GM12878 (cell line): ENCODE results near the gene CDCA8. TPM values are rescaled to one million over a fixed set of nuclear protein-coding genes. Genes with fewer than 3 reads are reported as not detected.

Experiments used
- ATAC-seq: fragments of 200-7000 bp; cut with Tn5 transposase; 3 replicates; pipeline ENCODE4 v1.9.1; 2020; ENCODE audit warnings: mild to moderate bottlenecking, moderate library complexity
- BruUV-seq: library from RNA; stranded (reverse); fragments of 400-500 nt; replicated peaks from 2 replicates; lab custom pipeline; 2021; lab: Mats Ljungman, UMichigan
- CTCF ChIA-PET: fragments of 300-600 bp; sonication (Branson Sonifier 250); formaldehyde crosslinking; extraction: SDS; loops from one replicate; lab custom pipeline; 2021; ENCODE audit warnings: inconsistent platforms; lab: Yijun Ruan, JAX
- POLR2A ChIA-PET: fragments of 350-600 bp; formaldehyde crosslinking; extraction: SDS; loops from one replicate; lab custom pipeline; 2021; ENCODE audit warnings: inconsistent platforms; lab: Charles Lee
- RAD21 ChIA-PET: fragments of 300-600 bp; sonication (Branson Sonifier 250); formaldehyde crosslinking; loops from one replicate; lab custom pipeline; 2023; ENCODE audit warnings: antibody characterized with exemption; ENCODE audit not compliant: unreplicated experiment; lab: Charles Lee
- SMC1A ChIA-PET: fragments of 300-600 bp; sonication (Branson Sonifier 250); formaldehyde crosslinking; loops from one replicate; lab custom pipeline; 2023; ENCODE audit not compliant: unreplicated experiment, uncharacterized antibody; lab: Charles Lee
- DNase-seq: peaks from one replicate; pipeline ENCODE4 v3.0.0-alpha.2; 2011; ENCODE audit warnings: low read depth, low spot score
- FAIRE-seq: peaks from 3 replicates; lab custom pipeline; 2011; peaks lifted over from hg19 to GRCh38; lab: Jason Lieb, UNC
- H2AFZ ChIP-seq: 2 replicates; pipeline ENCODE4 v1.6.0; 2011; ENCODE audit warnings: low read depth, low read length, control low read depth; ENCODE audit not compliant: control insufficient read depth
- H3K27ac ChIP-seq: 2 replicates; pipeline ENCODE4 v1.5.1; 2011; ENCODE audit warnings: control low read depth; ENCODE audit not compliant: control insufficient read depth, insufficient read depth
- H3K27me3 ChIP-seq, 2 experiments: replicated peaks in 1 of 2; 2 replicates each; pipeline versions ENCODE4 v1.6.0 to v1.6.1; 2011; ENCODE audit warnings: low read length in 1 of 2; ENCODE audit not compliant: control insufficient read depth in 2 of 2, insufficient read depth in 2 of 2
- H3K36me3 ChIP-seq, 2 experiments: 2 replicates each; pipeline ENCODE4 v1.5.1; 2011; ENCODE audit warnings: low read length in 1 of 2; ENCODE audit not compliant: control insufficient read depth in 2 of 2, insufficient read depth in 2 of 2
- H3K4me1 ChIP-seq: 2 replicates; pipeline ENCODE4 v1.6.1; 2011; ENCODE audit warnings: mild to moderate bottlenecking, low read length, moderate library complexity, mixed read lengths; ENCODE audit not compliant: control insufficient read depth, insufficient read depth
- H3K4me2 ChIP-seq: 2 replicates; pipeline ENCODE4 v1.6.0; 2011; ENCODE audit warnings: control low read depth; ENCODE audit not compliant: control insufficient read depth, insufficient read depth
- H3K4me3 ChIP-seq: fragments of 200-600 bp; sonication (generic); 2 replicates; pipeline ENCODE4 v1.5.1; 2016
- H3K79me2 ChIP-seq: 2 replicates; pipeline ENCODE4 v1.6.0; 2011; ENCODE audit warnings: low read length; ENCODE audit not compliant: control insufficient read depth, insufficient read depth
- H3K9ac ChIP-seq: 2 replicates; pipeline ENCODE4 v1.8.0; 2011; ENCODE audit warnings: low read length, control low read depth, mixed read lengths; ENCODE audit not compliant: control insufficient read depth, insufficient read depth
- H3K9me3 ChIP-seq: replicated peaks from 3 replicates; pipeline ENCODE4 v1.5.1; 2011; ENCODE audit warnings: mild to moderate bottlenecking, low read length; ENCODE audit not compliant: control insufficient read depth, insufficient read depth
- H4K20me1 ChIP-seq: 2 replicates; pipeline ENCODE4 v1.6.0; 2011; ENCODE audit not compliant: control insufficient read depth, insufficient read depth
- FOS ChIP-seq: IDR thresholded peaks from 3 replicates; pipeline ENCODE4 v1.6.1; 2011; ENCODE audit warnings: borderline replicate concordance; ENCODE audit not compliant: insufficient read length; ENCODE audit errors: extremely low read depth
- IKZF1 ChIP-seq: fragments of 450-650 bp; conservative IDR thresholded peaks from 2 replicates; pipeline ENCODE4 v1.6.1; 2017; ENCODE audit warnings: antibody characterized with exemption, mild to moderate bottlenecking
- JUNB ChIP-seq: IDR thresholded peaks from 2 replicates; pipeline ENCODE4 v1.6.1; 2016; ENCODE audit warnings: antibody characterized with exemption, mild to moderate bottlenecking
- KDM1A ChIP-seq: fragments of 200-600 bp; sonication (generic); IDR thresholded peaks from 2 replicates; pipeline ENCODE4 v1.6.1; 2016; ENCODE audit warnings: borderline replicate concordance
- KLF5 ChIP-seq: fragments of 450-650 bp; IDR thresholded peaks from 2 replicates; pipeline ENCODE4 v1.6.1; 2014; ENCODE audit warnings: mild to moderate bottlenecking; ENCODE audit not compliant: partially characterized antibody
- MYB ChIP-seq: fragments of 150-350 bp; IDR thresholded peaks from 2 replicates; pipeline ENCODE4 v1.6.1; 2014; ENCODE audit warnings: mild to moderate bottlenecking, low read depth, low read length, borderline replicate concordance
- NFIC ChIP-seq: IDR thresholded peaks from 2 replicates; pipeline ENCODE4 v1.6.1; 2012; ENCODE audit warnings: low read depth, mild to moderate bottlenecking, inconsistent platforms, low read length, moderate library complexity
- SMAD5 ChIP-seq: IDR thresholded peaks from 2 replicates; pipeline ENCODE4 v1.6.1; 2016; ENCODE audit warnings: antibody characterized with exemption, low read depth
- SREBF2 ChIP-seq: IDR thresholded peaks from 2 replicates; pipeline ENCODE4 v1.6.1; 2012; ENCODE audit warnings: mild to moderate bottlenecking, low read length
- TARDBP ChIP-seq: IDR thresholded peaks from 2 replicates; pipeline ENCODE4 v1.6.1; 2016; ENCODE audit warnings: borderline replicate concordance
- TCF7 ChIP-seq: IDR thresholded peaks from 2 replicates; pipeline ENCODE4 v1.6.1; 2014; ENCODE audit warnings: antibody characterized with exemption, borderline replicate concordance
- ZNF207 ChIP-seq: fragments of 450-650 bp; IDR thresholded peaks from 2 replicates; pipeline ENCODE4 v1.6.1; 2014; ENCODE audit warnings: antibody characterized with exemption, mild to moderate bottlenecking, borderline replicate concordance
- WGBS: methylation state at CpG from one replicate; pipeline ENCODE4 v1.1.6; 2016; ENCODE audit warnings: low lambda C conversion rate; ENCODE audit not compliant: insufficient replicate concordance, insufficient coverage; ENCODE audit errors: missing lambda C conversion rate; 5-methylcytosine and 5-hydroxymethylcytosine counted together
- in situ Hi-C: fragments of 300-500 bp; cut with MboI; formaldehyde crosslinking; loops from 9 replicates; pipeline ENCODE4 v1.14.3; 2018; ENCODE audit warnings: mixed read lengths
- intact Hi-C: fragments of 100-400 bp; cut with micrococcal nuclease; formaldehyde crosslinking; loops from one replicate; pipeline ENCODE4 v1.14.2; 2022; ENCODE audit not compliant: unreplicated experiment
- polyA plus RNA-seq, 11 experiments: library from polyadenylated mRNA; depleted of rRNA in 4 of 11; unstranded in 6 of 11; stranded (reverse) in 5 of 11; fragments of >200 nt; fragmentation: Nextera tagmentation in 4 of 11; fragmentation: Illumina TruSeq in 1 of 11; extraction: Ambion mirVana in 4 of 11; extraction: Trizol in 1 of 11; gene quantifications; 1 replicate in 1 of 11; 2 replicates in 10 of 11; pipeline versions ENCODE4 v1.2.1 to v1.2.3, GENCODE V29; 2011 to 2016; ENCODE audit warnings: inconsistent platforms in 2 of 11, missing spikeins in 2 of 11, low read depth in 1 of 11
- total RNA-seq, 4 experiments: library from RNA; depleted of rRNA in 3 of 4; stranded (reverse); fragments of >200 nt in 3 of 4; fragmentation: Illumina TruSeq in 1 of 4; extraction: Trizol in 1 of 4; gene quantifications; 2 replicates each; pipeline versions ENCODE4 v1.2.1 to v1.2.3, GENCODE V29; 2013 to 2021
- TF ChIP-seq, protein P1 (sequence below): fragments of 450-650 bp; IDR thresholded peaks from 2 replicates; pipeline ENCODE4 v1.6.1; 2014; ENCODE audit warnings: mild to moderate bottlenecking
- TF ChIP-seq, protein P2 (sequence below): fragments of 450-650 bp; IDR thresholded peaks from 2 replicates; pipeline ENCODE4 v1.6.1; 2017; ENCODE audit warnings: low read depth, mild to moderate bottlenecking, moderate library complexity
- TF ChIP-seq, protein P3 (sequence below): IDR thresholded peaks from 2 replicates; pipeline ENCODE4 v1.6.1; 2011; ENCODE audit warnings: low read depth, low read length, improper control_type of control experiment, borderline replicate concordance
- TF ChIP-seq, protein P4 (sequence below): fragments of 450-650 bp; IDR thresholded peaks from 2 replicates; pipeline ENCODE4 v1.6.1; 2016; ENCODE audit warnings: mild to moderate bottlenecking

The CDCA8 gene
- total and polyA plus RNA-seq, 10 of the 15 experiments (the other 5 are each of a cell fraction or from before 2014, with no cell fraction given) = 21.3 to 98.1 (median 61.4) TPM

DNA sequence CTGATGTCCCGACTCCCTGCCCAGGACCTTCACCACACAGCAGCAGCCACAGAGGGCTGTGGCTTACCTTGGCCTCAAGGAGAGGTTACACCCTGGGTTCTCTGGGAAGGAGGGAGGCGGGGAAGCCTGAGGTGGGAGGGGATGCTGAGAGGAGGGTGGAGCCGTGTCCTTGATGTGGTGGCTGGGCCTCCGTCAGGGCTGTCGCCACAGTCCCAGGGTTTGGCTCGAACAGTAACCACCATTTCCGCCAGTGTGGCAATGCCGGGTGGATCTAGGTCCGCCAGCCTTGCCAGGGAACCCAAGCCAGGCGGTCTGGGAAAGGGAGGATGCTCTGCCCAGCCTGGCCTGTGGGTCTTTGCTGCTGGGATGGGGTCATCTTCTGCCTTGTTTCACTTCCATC, 18.4 kb upstream of the CDCA8 start:
- FAIRE-seq (no peak), DNase-seq (no peak), ATAC-seq (no peak)
- WGBS = 70% methylated on average over 10 of the region's 10 CpGs
- POLR2A ChIA-PET = no interaction called here
- no peak overlapping the region for H3K9ac ChIP-seq
- no peaks in the 10 kb centered on the region for H3K36me3 ChIP-seq
- H3K79me2 ChIP-seq = no peaks in the 10 kb centered on the region
- H3K4me3 ChIP-seq = no peak overlapping the region
- H3K27me3 ChIP-seq = no peaks in the 10 kb centered on the region
- SMC1A ChIA-PET = interaction anchor here (0.6 to 13.6 kb wide), 5 partner anchors 7 to 302 kb away, joined by 3 to 245 read pairs (median 5); partner anchors contain the start of gene GNL2
- H3K4me1 ChIP-seq = peaks cover 27% of the 10 kb centered on the region
- RAD21 ChIA-PET = interaction anchor here (5.5 kb wide), 1 partner anchor 72 kb away, joined by 31 read pairs; no protein-coding TSS in a partner anchor
- H3K4me2 ChIP-seq = no peak overlapping the region
- CTCF ChIA-PET = interaction anchor here (1.8 to 21.1 kb wide), 3 partner anchors 10 to 72 kb away, joined by 3 to 521 read pairs (median 33); partner anchors contain the start of gene GNL2
- in situ Hi-C loops (no loop called here), intact Hi-C loops (no loop called here)
- H4K20me1 ChIP-seq = no peaks in the 10 kb centered on the region
- H3K9me3 ChIP-seq = no peaks in the 10 kb centered on the region
- no TSS peak for BruUV-seq
- H2AFZ ChIP-seq = no peak overlapping the region
- TF ChIP-seq MYB = no peak
- TF ChIP-seq NFIC = no peak
- TF ChIP-seq ZNF207 = no peak
- TF ChIP-seq, protein P1, sequence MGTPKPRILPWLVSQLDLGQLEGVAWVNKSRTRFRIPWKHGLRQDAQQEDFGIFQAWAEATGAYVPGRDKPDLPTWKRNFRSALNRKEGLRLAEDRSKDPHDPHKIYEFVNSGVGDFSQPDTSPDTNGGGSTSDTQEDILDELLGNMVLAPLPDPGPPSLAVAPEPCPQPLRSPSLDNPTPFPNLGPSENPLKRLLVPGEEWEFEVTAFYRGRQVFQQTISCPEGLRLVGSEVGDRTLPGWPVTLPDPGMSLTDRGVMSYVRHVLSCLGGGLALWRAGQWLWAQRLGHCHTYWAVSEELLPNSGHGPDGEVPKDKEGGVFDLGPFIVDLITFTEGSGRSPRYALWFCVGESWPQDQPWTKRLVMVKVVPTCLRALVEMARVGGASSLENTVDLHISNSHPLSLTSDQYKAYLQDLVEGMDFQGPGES = no peak
- TF ChIP-seq IKZF1 = no peak
- TF ChIP-seq TARDBP = no peak
- TF ChIP-seq KLF5 = no peak
- TF ChIP-seq SMAD5 = no peak
- TF ChIP-seq FOS = no peak
- TF ChIP-seq KDM1A = no peak
- TF ChIP-seq, protein P2, sequence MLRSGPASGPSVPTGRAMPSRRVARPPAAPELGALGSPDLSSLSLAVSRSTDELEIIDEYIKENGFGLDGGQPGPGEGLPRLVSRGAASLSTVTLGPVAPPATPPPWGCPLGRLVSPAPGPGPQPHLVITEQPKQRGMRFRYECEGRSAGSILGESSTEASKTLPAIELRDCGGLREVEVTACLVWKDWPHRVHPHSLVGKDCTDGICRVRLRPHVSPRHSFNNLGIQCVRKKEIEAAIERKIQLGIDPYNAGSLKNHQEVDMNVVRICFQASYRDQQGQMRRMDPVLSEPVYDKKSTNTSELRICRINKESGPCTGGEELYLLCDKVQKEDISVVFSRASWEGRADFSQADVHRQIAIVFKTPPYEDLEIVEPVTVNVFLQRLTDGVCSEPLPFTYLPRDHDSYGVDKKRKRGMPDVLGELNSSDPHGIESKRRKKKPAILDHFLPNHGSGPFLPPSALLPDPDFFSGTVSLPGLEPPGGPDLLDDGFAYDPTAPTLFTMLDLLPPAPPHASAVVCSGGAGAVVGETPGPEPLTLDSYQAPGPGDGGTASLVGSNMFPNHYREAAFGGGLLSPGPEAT = no peak
- no peak for TF ChIP-seq TCF7
- TF ChIP-seq JUNB = no peak
- TF ChIP-seq, protein P3, sequence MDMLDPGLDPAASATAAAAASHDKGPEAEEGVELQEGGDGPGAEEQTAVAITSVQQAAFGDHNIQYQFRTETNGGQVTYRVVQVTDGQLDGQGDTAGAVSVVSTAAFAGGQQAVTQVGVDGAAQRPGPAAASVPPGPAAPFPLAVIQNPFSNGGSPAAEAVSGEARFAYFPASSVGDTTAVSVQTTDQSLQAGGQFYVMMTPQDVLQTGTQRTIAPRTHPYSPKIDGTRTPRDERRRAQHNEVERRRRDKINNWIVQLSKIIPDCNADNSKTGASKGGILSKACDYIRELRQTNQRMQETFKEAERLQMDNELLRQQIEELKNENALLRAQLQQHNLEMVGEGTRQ = no peak
- no peak for TF ChIP-seq SREBF2
- TF ChIP-seq, protein P4, sequence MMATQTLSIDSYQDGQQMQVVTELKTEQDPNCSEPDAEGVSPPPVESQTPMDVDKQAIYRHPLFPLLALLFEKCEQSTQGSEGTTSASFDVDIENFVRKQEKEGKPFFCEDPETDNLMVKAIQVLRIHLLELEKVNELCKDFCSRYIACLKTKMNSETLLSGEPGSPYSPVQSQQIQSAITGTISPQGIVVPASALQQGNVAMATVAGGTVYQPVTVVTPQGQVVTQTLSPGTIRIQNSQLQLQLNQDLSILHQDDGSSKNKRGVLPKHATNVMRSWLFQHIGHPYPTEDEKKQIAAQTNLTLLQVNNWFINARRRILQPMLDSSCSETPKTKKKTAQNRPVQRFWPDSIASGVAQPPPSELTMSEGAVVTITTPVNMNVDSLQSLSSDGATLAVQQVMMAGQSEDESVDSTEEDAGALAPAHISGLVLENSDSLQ = no peak
- no peak overlapping the region for H3K27ac ChIP-seq
